ENCODE results near the gene TMEM9.
A peak's percentile ranks its signal among the peaks of the same experiment; 100 is the strongest.

The TMEM9 gene

DNA sequence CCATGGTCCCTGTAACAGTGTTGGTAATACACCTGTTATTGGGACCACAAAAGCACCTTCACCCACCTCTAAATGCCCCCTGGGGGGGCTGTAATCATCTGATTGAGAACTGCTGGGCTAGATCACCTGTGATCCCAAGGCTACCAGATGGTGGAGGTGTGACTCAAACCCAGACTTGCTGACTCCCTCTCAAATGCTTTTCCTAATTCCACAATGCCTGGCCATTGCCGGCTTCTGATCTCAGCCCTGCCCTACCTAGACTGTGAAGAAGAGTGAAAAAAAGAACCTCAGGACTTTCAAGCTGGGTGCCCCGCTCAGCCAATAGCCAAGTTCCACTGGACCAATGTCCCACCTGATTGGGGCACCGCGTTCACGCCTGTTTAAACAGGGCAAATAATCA is 9.6 kb downstream of the TMEM9 start:
- DNase-seq: no peak

DNA sequence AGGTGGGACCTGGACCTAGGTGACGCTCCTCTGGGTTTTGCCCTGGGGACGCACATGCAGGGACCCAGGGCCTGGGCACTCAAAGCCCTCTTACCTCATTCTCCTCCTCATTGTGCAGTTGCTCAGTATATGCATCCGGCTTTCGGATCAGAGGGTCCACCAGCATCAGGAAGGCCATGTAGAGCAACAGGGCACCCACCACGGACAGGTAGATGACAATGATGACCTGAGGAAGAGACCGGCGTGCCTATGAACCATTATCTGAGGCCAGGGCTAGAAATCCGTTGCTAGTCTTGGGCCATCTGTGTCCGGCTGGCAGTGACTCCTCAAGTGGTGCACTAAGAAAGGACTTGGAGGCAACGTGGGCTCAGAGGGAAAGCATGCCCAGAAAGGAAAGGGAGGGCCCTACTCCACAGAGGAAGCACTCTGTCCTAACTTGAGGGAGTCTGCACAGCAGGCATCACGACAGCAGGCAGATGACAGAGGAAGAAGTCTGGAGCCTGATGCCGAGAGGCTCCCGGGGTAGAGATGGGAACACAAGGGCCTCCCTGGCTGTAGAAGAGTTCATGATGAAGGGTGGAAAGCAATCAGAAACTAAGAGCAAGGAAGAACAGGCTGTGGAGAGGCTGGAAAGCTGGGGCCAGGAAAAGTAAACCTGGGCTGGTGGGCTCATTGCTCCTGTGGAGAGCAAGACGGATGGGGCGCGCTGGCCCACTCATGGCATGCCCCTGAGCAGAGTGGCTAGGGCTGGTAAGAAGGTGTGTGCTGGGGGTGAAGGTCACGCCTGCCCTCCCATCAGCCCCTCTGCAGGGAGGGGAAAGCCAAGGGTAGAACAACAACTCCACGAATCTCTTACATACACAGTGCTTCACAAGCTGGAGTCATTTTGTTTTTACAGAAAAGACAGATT is 10.3 kb downstream of the TMEM9 start:
- DNase-seq: no peak

DNA sequence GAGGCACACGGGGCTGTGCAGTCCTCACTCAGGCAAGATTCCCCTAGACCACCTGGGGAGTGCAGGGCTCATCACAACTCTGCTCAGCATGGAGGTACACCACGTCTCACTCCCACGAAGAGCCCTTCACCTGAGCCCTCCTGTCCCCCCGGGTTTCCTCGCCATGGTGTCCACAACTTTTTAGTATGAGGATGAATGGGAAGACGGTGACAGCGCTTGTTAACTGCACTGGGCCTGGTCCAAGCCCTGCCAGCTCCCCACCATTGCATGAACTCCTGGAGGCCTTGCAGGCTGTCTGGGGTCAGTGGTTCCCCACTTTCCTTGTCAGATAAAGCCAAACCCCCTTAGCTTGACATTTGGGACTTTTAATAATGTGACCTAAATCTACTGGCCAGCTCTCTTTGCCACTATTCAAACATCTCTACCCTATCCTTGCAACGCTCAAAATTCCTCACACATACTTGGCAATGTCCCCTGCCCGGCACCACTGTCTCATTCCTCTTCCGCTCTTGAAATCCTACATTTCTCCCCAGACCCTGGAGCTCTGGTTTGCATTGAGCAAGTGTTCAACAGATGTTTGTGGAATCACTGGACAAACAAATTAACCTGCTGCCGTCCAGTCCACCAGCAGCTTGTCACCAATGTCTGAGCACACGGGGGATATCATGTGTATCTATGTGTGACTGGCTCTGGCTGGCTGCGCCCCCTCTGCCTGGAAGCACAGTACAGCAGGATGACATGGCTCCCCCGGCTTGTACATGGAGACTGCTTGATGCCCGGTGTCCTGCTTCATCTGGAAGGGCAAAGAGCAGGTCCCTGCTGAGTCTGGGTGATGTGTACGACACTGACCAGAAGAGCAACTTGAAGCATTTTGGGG is 11.2 kb downstream of the TMEM9 start:
- no peak for DNase-seq

GRCh38 chr1:201142011-201142848 is 12.0 kb downstream of the TMEM9 start:
- DNase-seq: peak; percentile 70

GRCh38 chr1:201141418-201141817 is 12.9 kb downstream of the TMEM9 start:
- DNase-seq: no peak

GRCh38 chr1:201140941-201141260 is 13.4 kb downstream of the TMEM9 start:
- DNase-seq: no peak

DNA sequence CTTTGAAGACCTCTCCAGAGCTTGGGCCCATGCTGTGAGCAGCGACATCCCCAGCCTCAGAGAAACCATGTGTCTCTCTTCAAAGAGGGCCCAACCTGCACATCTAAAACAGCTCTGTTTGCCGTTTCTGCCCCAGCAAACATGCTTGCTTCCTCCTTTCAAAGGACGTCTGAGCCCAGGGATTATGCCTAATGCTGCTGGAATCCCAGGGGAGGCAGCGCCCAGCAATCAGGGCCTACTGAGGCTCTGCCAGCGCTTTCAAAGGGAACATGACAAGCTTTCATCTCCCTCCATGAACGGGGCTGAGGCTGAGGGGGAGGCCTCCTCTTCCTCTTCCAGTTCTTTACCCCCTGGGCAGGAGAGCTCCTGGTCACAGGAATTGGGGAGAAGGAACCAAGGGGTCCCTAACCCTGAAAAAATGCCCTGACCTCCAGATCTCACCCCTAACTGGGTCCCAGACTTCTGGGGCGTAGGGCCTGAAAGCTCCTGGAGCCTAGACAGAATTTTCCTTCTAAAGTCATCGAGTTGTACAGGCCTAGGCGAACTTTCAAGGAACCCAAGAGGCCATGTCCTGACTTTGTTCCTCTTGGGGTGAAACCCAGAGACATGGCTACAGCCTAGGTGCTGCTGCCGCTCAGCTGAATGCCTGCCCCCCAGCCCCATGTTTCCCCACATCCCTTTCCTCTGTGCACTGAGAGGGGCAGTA is 13.9 kb downstream of the TMEM9 start:
- DNase-seq: no peak

GRCh38 chr1:201139756-201140155 is 14.5 kb downstream of the TMEM9 start:
- no peak for DNase-seq

- DNase-seq: no peak
These were observed 15.0 kb downstream of the TMEM9 start for GRCh38 chr1:201139306-201139705.

DNA sequence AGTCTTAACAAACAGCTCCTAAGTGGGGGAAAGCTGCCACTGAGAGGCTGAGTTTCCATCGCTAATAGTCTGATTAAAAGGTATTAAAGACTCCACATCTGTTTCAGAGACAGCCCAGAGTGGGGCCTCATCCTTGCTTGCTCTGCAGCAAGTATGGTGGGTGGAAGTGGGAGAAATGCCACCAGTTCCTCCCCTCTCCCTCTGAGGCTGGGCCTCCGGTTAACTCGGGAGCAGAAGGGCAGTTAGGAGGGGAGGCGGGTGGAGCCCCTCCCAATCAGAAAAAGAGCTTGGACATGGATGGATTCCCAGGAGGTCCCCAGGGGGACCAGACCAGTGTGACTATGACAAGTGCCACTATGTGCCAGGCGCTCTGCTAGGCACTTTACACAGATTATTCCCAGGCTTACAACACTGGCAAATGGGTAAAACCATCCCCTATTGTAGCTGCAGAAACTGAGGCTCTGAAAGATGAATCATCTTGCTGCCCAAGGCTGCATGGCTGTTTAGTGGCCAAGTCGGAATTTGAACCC is 15.9 kb downstream of the TMEM9 start:
- DNase-seq: no peak

GRCh38 chr1:201137579-201138310 is 16.5 kb downstream of the TMEM9 start:
- DNase-seq: peak; percentile 83

DNA sequence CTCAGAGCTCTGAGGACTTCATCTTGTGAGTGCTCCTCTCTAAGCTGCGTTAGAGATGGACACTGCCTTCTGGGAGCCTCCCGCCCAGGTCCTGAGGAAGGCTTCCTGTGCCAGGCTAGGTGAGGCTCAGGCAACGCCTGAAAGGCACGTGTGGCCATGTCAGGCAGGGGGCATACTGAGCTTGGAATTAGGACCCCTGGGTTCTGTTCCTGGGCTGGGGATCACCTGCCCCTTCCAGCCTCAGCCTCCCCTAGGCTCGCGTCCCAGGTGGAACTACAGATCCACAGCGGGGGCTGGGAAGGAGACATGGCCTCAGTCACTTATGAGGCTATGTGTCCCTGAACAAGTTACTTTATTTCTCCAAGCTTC is 17.3 kb downstream of the TMEM9 start:
- DNase-seq: no peak

DNA sequence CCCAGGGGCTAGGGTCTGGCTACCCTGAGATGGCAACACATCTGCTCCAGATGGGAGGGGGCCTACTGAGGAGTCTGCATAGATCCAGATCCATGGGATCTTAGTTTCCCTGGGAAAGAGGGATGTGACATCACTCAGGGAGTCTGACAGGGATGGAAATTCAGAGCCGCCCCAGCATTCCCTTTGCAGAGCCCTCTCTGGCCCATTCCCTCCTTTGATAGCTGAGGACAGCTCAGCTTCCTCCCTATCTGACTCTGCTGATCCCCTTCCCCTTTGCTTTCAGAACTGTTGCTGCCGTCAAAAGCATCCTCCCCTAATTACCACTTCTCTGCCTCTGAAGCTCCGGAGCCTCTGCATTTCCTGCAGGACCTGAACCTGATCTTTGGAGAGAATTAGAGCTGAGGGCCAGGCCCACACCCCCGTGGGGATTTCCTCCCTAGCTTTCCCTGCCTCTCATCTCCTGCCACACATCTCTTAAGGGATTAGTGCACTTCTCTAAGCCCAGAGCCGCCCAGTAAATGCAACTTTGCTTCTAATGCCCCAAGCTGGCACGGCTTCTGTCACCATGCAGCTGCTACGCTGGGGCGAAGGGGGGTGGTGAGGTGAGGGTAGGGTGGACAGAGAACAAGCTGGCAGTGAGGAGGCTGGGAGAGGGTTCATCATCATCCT is 17.8 kb downstream of the TMEM9 start:
- no peak for DNase-seq

GRCh38 chr1:201134405-201134804 is 19.9 kb downstream of the TMEM9 start:
- DNase-seq: no peak

- no peak for DNase-seq
These were observed 22.9 kb downstream of the TMEM9 start for GRCh38 chr1:201131398-201131797.

DNA sequence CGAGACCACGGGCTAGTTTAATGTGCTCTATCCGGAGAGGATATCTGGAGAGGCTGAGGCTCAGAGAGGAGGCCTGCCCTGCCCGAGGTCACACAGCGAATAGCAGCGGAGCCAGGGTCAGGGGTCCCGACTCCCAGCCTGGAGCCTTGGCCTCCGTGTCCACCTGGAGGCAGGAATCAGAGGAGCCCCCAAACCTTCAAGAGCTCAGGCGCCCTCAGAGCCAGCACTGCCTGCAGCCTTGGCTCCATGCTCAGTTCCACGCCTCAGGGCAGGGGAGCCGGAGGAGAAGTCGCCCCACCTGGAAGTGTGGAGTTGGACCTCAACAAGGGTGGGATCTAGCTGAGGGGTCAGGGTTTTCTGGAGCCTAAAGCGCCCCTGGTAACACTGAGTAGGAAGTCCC is 25.3 kb downstream of the TMEM9 start:
- no peak for DNase-seq

GRCh38 chr1:201128476-201128875 is 25.8 kb downstream of the TMEM9 start:
- no peak for DNase-seq

GRCh38 chr1:201127755-201128455 is 26.4 kb downstream of the TMEM9 start:
- no peak for DNase-seq

DNA sequence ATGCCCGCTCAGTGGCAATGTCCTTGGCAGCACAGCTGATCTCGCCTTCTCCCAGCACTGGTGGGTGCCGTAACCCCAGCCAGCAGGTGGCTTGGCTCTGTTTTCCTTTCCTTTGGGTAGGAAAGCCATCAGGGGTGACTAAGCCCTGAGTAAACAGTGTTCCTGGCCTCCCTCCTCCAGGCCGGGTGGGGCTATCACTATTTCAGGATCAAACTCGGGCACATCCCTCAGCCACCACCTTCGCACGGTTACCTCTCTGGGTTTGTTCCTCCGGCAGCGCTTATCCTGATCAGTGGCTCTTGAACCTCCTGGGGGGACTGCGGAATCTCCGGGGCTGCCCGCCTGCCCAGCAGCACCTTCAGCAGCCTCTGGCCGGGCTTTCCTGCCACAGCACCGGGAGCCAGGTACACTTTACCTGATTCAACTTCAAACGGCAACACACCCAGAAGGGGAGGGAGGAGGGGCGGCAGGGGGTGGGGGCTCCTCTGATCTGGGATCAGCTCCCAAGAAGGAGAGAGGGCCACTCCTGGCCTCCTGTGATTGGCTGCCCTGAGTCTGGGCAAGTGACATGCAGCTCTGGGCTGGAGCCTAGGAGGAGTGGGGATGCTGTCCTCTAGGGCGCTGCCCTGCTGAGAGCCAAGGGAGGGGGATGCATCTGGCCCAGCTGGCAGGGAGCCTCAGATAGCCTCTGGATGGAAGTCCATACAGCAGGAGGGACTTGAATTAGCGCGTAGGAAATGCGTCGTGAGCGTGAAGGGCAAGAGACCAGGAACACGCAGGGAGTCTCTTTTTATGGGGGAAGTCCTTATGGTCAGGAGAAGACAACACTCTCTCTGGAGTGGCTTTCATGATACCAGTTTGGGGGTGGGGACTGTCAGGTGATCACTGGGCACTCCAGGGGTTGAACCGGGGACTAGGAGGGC is 27.2 kb downstream of the TMEM9 start, which contains the start of gene ASCL5:
TSS of gene ASCL5 (minus strand) at position 353 of the 923 bp plus-strand sequence. CDS start 11,812 bp downstream, outside the sequence.
- no peak for DNase-seq

Data from femur (tissue), 1 donor.